Fibroblast of lung (primary cell): ENCODE results near the gene IL15RA.

Experiments used
- EZH2 ChIP-seq: IDR thresholded peaks from 2 replicates; pipeline ENCODE4 v1.5.1; 2012; ENCODE audit warnings: low read length, control low read depth, mild to moderate bottlenecking; ENCODE audit errors: missing control alignments
- TF ChIP-seq, protein P1 (sequence below), 2 donors: IDR thresholded peaks in 1 of 2; conservative IDR thresholded peaks in 1 of 2; 1 replicate in 1 of 2; 2 replicates in 1 of 2; pipeline ENCODE4 v1.5.1; 2011 to 2012; ENCODE audit warnings: low read length in 2 of 2, control low read depth in 1 of 2, inconsistent platforms in 1 of 2, low read depth in 1 of 2, mild to moderate bottlenecking in 1 of 2

DNA sequence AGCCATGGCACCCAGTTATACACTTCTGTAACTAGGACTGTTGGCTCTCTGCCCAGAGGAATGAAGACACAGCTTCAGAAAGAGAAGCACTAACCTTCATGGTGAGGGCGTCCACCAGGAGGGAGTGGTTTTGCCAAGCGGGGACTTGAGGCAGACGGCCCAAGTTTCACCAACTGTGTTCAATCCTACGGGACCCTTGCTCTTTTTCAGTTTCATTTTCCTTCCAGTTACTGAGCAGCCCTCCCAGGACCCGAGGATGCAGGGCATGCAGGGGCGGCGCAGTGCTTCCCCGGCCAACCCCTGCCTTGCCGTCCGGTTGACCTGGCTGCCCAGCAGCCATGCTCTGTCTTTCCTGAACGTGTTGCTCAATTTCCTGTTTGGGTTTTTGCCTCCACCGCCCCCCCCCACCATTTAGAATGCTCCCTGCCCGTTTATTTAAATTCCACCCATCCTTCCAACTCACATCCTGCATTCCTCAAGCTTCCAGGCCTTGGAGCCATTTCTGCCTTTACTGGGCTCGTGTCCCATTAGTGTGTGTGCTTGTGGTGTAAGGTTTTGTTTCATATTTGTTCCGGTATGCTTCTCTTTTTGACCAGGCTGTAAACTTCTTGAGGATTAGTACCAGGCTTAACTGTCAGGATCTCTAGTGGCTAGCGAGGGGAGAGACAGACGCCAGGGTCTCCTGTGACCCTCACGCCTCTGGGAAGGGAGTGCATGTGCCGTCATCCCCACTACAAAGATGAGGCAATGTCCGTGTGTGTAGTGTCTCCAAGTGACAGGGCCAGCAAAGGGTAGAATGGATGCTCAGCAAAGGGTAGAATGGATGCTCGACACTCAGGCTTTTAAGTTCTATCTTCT lies 31.6 kb downstream of the IL15RA start:
- no peak for TF ChIP-seq EZH2
- TF ChIP-seq, protein P1, sequence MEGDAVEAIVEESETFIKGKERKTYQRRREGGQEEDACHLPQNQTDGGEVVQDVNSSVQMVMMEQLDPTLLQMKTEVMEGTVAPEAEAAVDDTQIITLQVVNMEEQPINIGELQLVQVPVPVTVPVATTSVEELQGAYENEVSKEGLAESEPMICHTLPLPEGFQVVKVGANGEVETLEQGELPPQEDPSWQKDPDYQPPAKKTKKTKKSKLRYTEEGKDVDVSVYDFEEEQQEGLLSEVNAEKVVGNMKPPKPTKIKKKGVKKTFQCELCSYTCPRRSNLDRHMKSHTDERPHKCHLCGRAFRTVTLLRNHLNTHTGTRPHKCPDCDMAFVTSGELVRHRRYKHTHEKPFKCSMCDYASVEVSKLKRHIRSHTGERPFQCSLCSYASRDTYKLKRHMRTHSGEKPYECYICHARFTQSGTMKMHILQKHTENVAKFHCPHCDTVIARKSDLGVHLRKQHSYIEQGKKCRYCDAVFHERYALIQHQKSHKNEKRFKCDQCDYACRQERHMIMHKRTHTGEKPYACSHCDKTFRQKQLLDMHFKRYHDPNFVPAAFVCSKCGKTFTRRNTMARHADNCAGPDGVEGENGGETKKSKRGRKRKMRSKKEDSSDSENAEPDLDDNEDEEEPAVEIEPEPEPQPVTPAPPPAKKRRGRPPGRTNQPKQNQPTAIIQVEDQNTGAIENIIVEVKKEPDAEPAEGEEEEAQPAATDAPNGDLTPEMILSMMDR (conservative IDR thresholded peaks at IDR 0.05 in 1 of 2, IDR thresholded peaks at IDR 0.05 in 1 of 2; ENCODE audit: low read depth in 1 of 2, low read length in 2 of 2): no peak
